ENCODE measurements around the gene ACLY. TPM values are rescaled to one million over a fixed set of nuclear protein-coding genes. Genes with fewer than 3 reads are reported as not detected.
A peak's percentile ranks its signal among the peaks of the same experiment; 100 is the strongest.

ACLY gene
- total RNA-seq, 2 donors from 2014 or later = 135 to 145 TPM

- peak overlapping the region; percentile 69 for H3K4me3 ChIP-seq
- peak overlapping the region; percentile 4 to 83 for H3K9ac ChIP-seq (ENCODE audit: low read depth in 2 of 2, low read length in 2 of 2)
- TF ChIP-seq, protein P1, sequence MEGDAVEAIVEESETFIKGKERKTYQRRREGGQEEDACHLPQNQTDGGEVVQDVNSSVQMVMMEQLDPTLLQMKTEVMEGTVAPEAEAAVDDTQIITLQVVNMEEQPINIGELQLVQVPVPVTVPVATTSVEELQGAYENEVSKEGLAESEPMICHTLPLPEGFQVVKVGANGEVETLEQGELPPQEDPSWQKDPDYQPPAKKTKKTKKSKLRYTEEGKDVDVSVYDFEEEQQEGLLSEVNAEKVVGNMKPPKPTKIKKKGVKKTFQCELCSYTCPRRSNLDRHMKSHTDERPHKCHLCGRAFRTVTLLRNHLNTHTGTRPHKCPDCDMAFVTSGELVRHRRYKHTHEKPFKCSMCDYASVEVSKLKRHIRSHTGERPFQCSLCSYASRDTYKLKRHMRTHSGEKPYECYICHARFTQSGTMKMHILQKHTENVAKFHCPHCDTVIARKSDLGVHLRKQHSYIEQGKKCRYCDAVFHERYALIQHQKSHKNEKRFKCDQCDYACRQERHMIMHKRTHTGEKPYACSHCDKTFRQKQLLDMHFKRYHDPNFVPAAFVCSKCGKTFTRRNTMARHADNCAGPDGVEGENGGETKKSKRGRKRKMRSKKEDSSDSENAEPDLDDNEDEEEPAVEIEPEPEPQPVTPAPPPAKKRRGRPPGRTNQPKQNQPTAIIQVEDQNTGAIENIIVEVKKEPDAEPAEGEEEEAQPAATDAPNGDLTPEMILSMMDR (IDR thresholded peaks at IDR 0.05) = no peak
- DNase-seq = peak; percentile 93
- no peaks in the 10 kb centered on the region for H3K27me3 ChIP-seq
- intact Hi-C loops (cut with DNase I) = loop anchor here (2.0 kb wide), 2 partner anchors 59 to 149 kb away; no protein-coding TSS in a partner anchor
- H3K9me3 ChIP-seq = no peaks in the 10 kb centered on the region
- peak overlapping the region; percentile 82 for H3K27ac ChIP-seq
- H3K4me1 ChIP-seq = peaks cover 4% of the 10 kb centered on the region
- no peaks in the 10 kb centered on the region for H3K36me3 ChIP-seq
Measured at GRCh38 chr17:41965694-41966462, 47.1 kb upstream of the ACLY start.

DNA sequence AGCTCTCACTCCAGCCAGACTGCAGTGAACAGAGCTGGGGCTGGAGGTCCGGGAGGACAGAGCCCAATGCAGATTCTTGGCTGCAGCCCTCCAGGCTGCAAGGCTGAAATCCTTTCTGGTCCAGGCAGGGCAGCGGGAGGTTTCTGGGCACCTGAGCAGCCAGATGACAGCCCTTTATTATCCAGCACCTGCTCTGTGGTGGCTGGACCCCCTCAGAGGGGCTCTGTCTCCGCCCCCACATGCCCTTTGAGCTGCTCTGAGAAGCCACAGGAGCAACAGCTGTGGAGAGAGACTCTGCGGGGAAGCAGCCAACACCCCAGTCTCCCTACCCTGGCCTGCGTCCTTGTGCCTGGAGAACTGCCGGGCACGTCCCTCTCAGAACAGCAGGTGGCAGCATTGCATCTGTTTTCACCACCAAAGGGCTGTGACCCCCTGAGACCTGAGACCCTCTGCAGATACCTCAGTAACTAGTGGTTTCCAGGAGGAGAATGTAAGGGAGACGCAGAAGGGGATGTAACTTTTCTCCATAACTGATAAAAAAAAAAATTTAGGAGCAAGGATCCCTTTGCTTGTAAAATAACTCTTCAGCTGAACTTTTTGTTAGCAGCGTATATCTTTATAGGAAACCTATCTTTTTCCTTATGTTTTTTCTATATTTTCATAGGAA lies 44.1 kb upstream of the ACLY start:
- H3K27me3 ChIP-seq = no peaks in the 10 kb centered on the region
- H3K36me3 ChIP-seq = no peaks in the 10 kb centered on the region
- H3K4me3 ChIP-seq = no peak overlapping the region
- peak; percentile 82 for DNase-seq
- intact Hi-C loops (cut with DNase I) = no loop called here
- H3K4me1 ChIP-seq = peaks cover 4% of the 10 kb centered on the region
- TF ChIP-seq, protein P1 (IDR thresholded peaks at IDR 0.05) = peak; percentile 86
- no peaks in the 10 kb centered on the region for H3K9me3 ChIP-seq
- peak overlapping the region in 1 of 2 donors; percentile 5 for H3K9ac ChIP-seq (ENCODE audit: low read depth in 2 of 2, low read length in 2 of 2)
- H3K27ac ChIP-seq = no peak overlapping the region

GRCh38 chr17:41962111-41962510 lies 43.4 kb upstream of the ACLY start:
- intact Hi-C loops (cut with DNase I) = no loop called here
- no peaks in the 10 kb centered on the region for H3K9me3 ChIP-seq
- TF ChIP-seq, protein P1 (IDR thresholded peaks at IDR 0.05) = no peak
- H3K27ac ChIP-seq = no peak overlapping the region
- no peaks in the 10 kb centered on the region for H3K36me3 ChIP-seq
- peaks cover 6% of the 10 kb centered on the region for H3K4me1 ChIP-seq
- DNase-seq = no peak
- no peaks in the 10 kb centered on the region for H3K27me3 ChIP-seq
- no peak overlapping the region for H3K9ac ChIP-seq (ENCODE audit: low read depth in 2 of 2, low read length in 2 of 2)
- H3K4me3 ChIP-seq = no peak overlapping the region

GRCh38 chr17:41959336-41960095 lies 40.8 kb upstream of the ACLY start:
- no peaks in the 10 kb centered on the region for H3K36me3 ChIP-seq
- DNase-seq = no peak
- peak overlapping the region in 1 of 2 donors; percentile 19 for H3K9ac ChIP-seq (ENCODE audit: low read depth in 2 of 2, low read length in 2 of 2)
- no peaks in the 10 kb centered on the region for H3K27me3 ChIP-seq
- H3K4me3 ChIP-seq = no peak overlapping the region
- H3K9me3 ChIP-seq = no peaks in the 10 kb centered on the region
- TF ChIP-seq, protein P1 (IDR thresholded peaks at IDR 0.05) = no peak
- peaks cover 6% of the 10 kb centered on the region for H3K4me1 ChIP-seq
- H3K27ac ChIP-seq = no peak overlapping the region
- intact Hi-C loops (cut with DNase I) = no loop called here

- DNase-seq = no peak
- Histone ChIP-seq H3K4me3 (no peak overlapping the region), H3K27ac (no peak overlapping the region), H3K9ac (ENCODE audit: low read depth in 2 of 2, low read length in 2 of 2) (peak overlapping the region in 1 of 2 donors; percentile 19), H3K9me3 (no peaks in the 10 kb centered on the region), H3K27me3 (no peaks in the 10 kb centered on the region), H3K36me3 (no peaks in the 10 kb centered on the region), H3K4me1 (peaks cover 6% of the 10 kb centered on the region)
- intact Hi-C loops (cut with DNase I) = no loop called here
- TF ChIP-seq, protein P1 (IDR thresholded peaks at IDR 0.05) = no peak
Measured at GRCh38 chr17:41959030-41959335, 40.2 kb upstream of the ACLY start.
